ENCODE results near the gene PTPRU. TPM values are rescaled to one million over a fixed set of nuclear protein-coding genes. Genes with fewer than 3 reads are reported as not detected.

The PTPRU gene
- total RNA-seq, 1 experiment from 2014 or later = 45.5 TPM

DNA sequence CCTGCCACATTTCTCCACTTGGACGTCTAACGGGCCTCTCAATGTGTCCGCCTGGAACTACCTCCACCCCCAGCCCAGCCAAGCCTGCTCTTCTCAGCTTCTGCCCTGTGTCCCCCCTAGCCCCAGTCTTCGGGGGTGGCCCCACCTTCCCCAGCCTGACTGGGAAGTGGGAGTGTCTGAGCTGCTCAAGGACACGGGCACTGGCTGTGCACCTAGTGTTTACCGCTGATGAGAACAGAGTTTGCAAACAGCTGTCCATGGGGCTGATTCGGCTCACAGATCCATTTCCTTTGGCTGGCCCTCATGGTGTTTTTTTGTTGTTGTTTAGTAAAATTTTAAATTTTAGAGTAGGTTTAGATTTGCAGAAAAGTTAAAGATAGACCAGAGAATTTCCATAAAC, 121.1 kb downstream of the PTPRU start:
- Histone ChIP-seq H4K91ac (ENCODE audit: insufficient read length, low read depth, low read length) (no peak overlapping the region), H4K20me1 (ENCODE audit: control insufficient read depth, insufficient read depth, insufficient read length) (no peaks in the 10 kb centered on the region), H3T11ph (ENCODE audit: low read length) (no peak overlapping the region), H3K79me2 (ENCODE audit: insufficient read depth, low read length) (no peaks in the 10 kb centered on the region), H3K18ac (ENCODE audit: insufficient read length, low read depth, low read length) (no peak overlapping the region), H2BK120ac (ENCODE audit: low read depth, low read length, poor library complexity, severe bottlenecking) (no peak overlapping the region), H2BK20ac (ENCODE audit: low read depth, low read length, poor library complexity, severe bottlenecking) (no peak overlapping the region), H3K27ac (ENCODE audit: insufficient read length, low read depth, low read length) (no peak overlapping the region), H3K56ac (ENCODE audit: insufficient read length, low read depth, low read length) (no peak overlapping the region), H2BK5ac (ENCODE audit: insufficient read length, low read length) (no peak overlapping the region), H2BK15ac (ENCODE audit: low read depth, low read length) (no peak overlapping the region), H3K23me2 (ENCODE audit: insufficient read length, low read depth, low read length, poor library complexity, severe bottlenecking) (peaks cover 3% of the 10 kb centered on the region), H3K79me1 (ENCODE audit: insufficient read depth, low read depth, low read length, poor library complexity, severe bottlenecking) (no peaks in the 10 kb centered on the region), H3K27me3 (ENCODE audit: insufficient read depth, low read length) (no peaks in the 10 kb centered on the region), H3K23ac (ENCODE audit: insufficient read length, low read depth, low read length) (no peak overlapping the region), H3K4me1 (ENCODE audit: insufficient read depth, low read length) (no peaks in the 10 kb centered on the region), H2BK12ac (ENCODE audit: insufficient read length, low read depth, low read length) (no peak overlapping the region), H2AK5ac (ENCODE audit: insufficient read length, low read length) (no peak overlapping the region), H4K8ac (replicated peaks; ENCODE audit: insufficient read length, low read depth, low read length) (no peak overlapping the region), H3K4me2 (ENCODE audit: insufficient read depth, insufficient read length, low read length) (no peak overlapping the region), H3K4ac (ENCODE audit: low read depth, low read length) (no peak overlapping the region), H4K5ac (ENCODE audit: insufficient read length, low read depth, low read length) (no peak overlapping the region), H3K9ac (ENCODE audit: extremely low read depth, insufficient read length, low read length) (no peak overlapping the region), H3K9me3 (ENCODE audit: control insufficient read depth, low read depth, low read length) (no peaks in the 10 kb centered on the region), H3K14ac (ENCODE audit: insufficient read depth, low read length) (no peak overlapping the region), H2AFZ (ENCODE audit: low read length) (no peak overlapping the region)
- no CpG with 5 or more reads among the region's 7 CpGs for WGBS (ENCODE audit: extremely low coverage, insufficient read length, low lambda C conversion rate)
- Mint-ChIP-seq H3K27me3 (ENCODE audit: low read depth) (peaks cover 5% of the 10 kb centered on the region), H3K4me1 (peaks cover 43 to 46% of the 10 kb centered on the region in 2 experiments), H3K9me3 (no peaks in the 10 kb centered on the region), H3K36me3 (ENCODE audit: insufficient read depth in 1 of 3, low read depth in 3 of 3) (no peaks in the 10 kb centered on the region), H3K27ac (no peak overlapping the region), H3K4me3 (no peak overlapping the region)
- TF ChIP-seq, protein P1, sequence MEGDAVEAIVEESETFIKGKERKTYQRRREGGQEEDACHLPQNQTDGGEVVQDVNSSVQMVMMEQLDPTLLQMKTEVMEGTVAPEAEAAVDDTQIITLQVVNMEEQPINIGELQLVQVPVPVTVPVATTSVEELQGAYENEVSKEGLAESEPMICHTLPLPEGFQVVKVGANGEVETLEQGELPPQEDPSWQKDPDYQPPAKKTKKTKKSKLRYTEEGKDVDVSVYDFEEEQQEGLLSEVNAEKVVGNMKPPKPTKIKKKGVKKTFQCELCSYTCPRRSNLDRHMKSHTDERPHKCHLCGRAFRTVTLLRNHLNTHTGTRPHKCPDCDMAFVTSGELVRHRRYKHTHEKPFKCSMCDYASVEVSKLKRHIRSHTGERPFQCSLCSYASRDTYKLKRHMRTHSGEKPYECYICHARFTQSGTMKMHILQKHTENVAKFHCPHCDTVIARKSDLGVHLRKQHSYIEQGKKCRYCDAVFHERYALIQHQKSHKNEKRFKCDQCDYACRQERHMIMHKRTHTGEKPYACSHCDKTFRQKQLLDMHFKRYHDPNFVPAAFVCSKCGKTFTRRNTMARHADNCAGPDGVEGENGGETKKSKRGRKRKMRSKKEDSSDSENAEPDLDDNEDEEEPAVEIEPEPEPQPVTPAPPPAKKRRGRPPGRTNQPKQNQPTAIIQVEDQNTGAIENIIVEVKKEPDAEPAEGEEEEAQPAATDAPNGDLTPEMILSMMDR (conservative IDR thresholded peaks at IDR 0.05) = no peak
- peak; percentile 25 for DNase-seq

Data from H9 (cell line).